Astrocyte (in vitro differentiated cells and primary cell): ENCODE measurements around the gene CDKN2B.

Source experiments
- EZH2 ChIP-seq: IDR thresholded peaks from 2 replicates; pipeline ENCODE4 v1.6.1; 2012; ENCODE audit warnings: mild to moderate bottlenecking, low read length, inconsistent platforms; ENCODE audit not compliant: insufficient read depth
- TF ChIP-seq, protein P1 (sequence below): IDR thresholded peaks from 2 replicates; pipeline ENCODE4 v1.5.1; 2011; ENCODE audit warnings: low read depth, mild to moderate bottlenecking, inconsistent platforms, low read length, moderate library complexity; ENCODE audit not compliant: insufficient read depth

DNA sequence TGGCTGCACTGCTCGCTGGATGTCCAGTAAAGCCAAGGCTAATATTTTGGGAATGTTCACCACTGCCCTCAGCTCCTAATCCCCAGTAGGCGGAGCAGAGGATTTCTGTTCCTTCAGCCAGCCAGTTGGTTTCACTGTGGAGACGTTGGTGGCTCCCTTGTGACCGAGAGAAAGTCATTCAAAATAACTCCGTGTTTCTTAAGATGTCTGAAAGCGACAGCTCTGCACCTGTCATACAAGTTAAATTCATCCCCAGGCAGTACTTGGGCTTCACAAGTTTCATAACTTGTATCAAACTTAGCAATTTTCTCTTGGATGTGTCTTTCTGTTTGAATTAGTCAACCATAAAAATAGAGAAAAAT, 382 bp upstream of the CDKN2B start:
- TF ChIP-seq, protein P1, sequence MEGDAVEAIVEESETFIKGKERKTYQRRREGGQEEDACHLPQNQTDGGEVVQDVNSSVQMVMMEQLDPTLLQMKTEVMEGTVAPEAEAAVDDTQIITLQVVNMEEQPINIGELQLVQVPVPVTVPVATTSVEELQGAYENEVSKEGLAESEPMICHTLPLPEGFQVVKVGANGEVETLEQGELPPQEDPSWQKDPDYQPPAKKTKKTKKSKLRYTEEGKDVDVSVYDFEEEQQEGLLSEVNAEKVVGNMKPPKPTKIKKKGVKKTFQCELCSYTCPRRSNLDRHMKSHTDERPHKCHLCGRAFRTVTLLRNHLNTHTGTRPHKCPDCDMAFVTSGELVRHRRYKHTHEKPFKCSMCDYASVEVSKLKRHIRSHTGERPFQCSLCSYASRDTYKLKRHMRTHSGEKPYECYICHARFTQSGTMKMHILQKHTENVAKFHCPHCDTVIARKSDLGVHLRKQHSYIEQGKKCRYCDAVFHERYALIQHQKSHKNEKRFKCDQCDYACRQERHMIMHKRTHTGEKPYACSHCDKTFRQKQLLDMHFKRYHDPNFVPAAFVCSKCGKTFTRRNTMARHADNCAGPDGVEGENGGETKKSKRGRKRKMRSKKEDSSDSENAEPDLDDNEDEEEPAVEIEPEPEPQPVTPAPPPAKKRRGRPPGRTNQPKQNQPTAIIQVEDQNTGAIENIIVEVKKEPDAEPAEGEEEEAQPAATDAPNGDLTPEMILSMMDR, result no peak
- no peak for TF ChIP-seq EZH2
